Activated CD8-positive, alpha-beta memory T cell treated with anti-CD3 and anti-CD28 coated beads, Interleukin-2, amount 10 ng/mL, durations not matched to agents 7 days and 5 days (primary cell): Measurements from ENCODE around the gene RBMS1. TPM values are rescaled to one million over a fixed set of nuclear protein-coding genes. Genes with fewer than 3 reads are reported as not detected.
A peak's percentile ranks its signal among the peaks of the same experiment; 100 is the strongest.

Experiments
- ATAC-seq: fragments of 150-1000 bp; cut with Tn5 transposase; one replicate; pipeline ENCODE4 v1.10.0; 2021; ENCODE audit warnings: moderate library complexity
- CTCF ChIA-PET: fragments of 350-600 bp; sonication (Branson Sonifier 250); formaldehyde crosslinking; loops from one replicate; lab custom pipeline; 2021; ENCODE audit warnings: antibody characterized with exemption; lab: Charles Lee
- DNase-seq: peaks from one replicate; pipeline ENCODE4 v3.0.0-alpha.2; 2020
- H3K27ac Mint-ChIP-seq: one replicate; pipeline ENCODE4 v1.8.0; 2021; ENCODE audit warnings: mild to moderate bottlenecking, mixed read lengths
- H3K27me3 Mint-ChIP-seq: one replicate; pipeline ENCODE4 v1.8.0; 2021; ENCODE audit warnings: mixed read lengths
- H3K36me3 Mint-ChIP-seq: one replicate; pipeline ENCODE4 v1.8.0; 2021; ENCODE audit warnings: mild to moderate bottlenecking, mixed read lengths
- H3K4me1 Mint-ChIP-seq: one replicate; pipeline ENCODE4 v1.8.0; 2021; ENCODE audit warnings: mixed read lengths
- H3K4me3 Mint-ChIP-seq: one replicate; pipeline ENCODE4 v1.8.0; 2021; ENCODE audit warnings: mild to moderate bottlenecking, moderate library complexity, mixed read lengths
- H3K9me3 Mint-ChIP-seq: one replicate; pipeline ENCODE4 v1.8.0; 2022; ENCODE audit warnings: low read depth, mixed read lengths
- total RNA-seq, 2 experiments: library from RNA; stranded (reverse); gene quantifications; one replicate each; pipeline ENCODE4 v1.2.3, GENCODE V29; 2021

The RBMS1 gene
- total RNA-seq, 2 experiments from 2014 or later: 41.8 to 54.9 TPM

- Mint-ChIP-seq H3K36me3 (peaks cover 9% of the 10 kb centered on the region), H3K27me3 (peaks cover 7% of the 10 kb centered on the region), H3K4me1 (peaks cover 56% of the 10 kb centered on the region), H3K9me3 (no peaks in the 10 kb centered on the region), H3K27ac (no peak overlapping the region), H3K4me3 (no peak overlapping the region)
- no peak for ATAC-seq
- CTCF ChIA-PET: interaction anchor here (0.7 to 3.8 kb wide), 7 partner anchors 9 to 742 kb away, joined by 4 to 19 read pairs (median 5); no protein-coding TSS in a partner anchor
- DNase-seq: no peak
These were observed 168.2 kb downstream of the RBMS1 start for GRCh38 chr2:160325418-160325817.

DNA sequence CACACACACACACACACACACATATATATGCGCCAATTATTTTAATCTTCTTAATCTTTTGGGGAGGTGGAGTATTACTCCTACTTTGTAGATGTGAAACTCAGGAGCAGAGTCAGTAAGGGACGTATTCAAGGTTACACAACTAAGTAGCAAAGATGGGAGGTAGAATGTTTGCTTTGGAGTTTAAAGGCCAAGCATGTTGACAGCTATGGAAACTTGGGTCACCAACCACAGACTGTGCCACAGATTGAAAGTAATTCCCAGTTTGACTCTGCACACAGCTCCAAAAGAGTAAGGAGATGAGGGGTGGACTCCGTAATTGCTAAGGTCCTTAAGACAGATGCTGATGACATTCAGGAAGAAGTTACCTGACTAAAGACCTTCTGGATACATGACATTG is 168.7 kb downstream of the RBMS1 start:
- peaks cover 52% of the 10 kb centered on the region for H3K4me1 Mint-ChIP-seq
- no peaks in the 10 kb centered on the region for H3K9me3 Mint-ChIP-seq
- CTCF ChIA-PET: interaction anchor here (1.0 to 3.8 kb wide), 12 partner anchors 9 to 742 kb away, joined by 3 to 19 read pairs (median 5); no protein-coding TSS in a partner anchor
- peaks cover 7% of the 10 kb centered on the region for H3K27me3 Mint-ChIP-seq
- H3K36me3 Mint-ChIP-seq: peaks cover 6% of the 10 kb centered on the region
- H3K4me3 Mint-ChIP-seq: no peak overlapping the region
- ATAC-seq (no peak), DNase-seq (no peak)
- H3K27ac Mint-ChIP-seq: no peak overlapping the region

DNA sequence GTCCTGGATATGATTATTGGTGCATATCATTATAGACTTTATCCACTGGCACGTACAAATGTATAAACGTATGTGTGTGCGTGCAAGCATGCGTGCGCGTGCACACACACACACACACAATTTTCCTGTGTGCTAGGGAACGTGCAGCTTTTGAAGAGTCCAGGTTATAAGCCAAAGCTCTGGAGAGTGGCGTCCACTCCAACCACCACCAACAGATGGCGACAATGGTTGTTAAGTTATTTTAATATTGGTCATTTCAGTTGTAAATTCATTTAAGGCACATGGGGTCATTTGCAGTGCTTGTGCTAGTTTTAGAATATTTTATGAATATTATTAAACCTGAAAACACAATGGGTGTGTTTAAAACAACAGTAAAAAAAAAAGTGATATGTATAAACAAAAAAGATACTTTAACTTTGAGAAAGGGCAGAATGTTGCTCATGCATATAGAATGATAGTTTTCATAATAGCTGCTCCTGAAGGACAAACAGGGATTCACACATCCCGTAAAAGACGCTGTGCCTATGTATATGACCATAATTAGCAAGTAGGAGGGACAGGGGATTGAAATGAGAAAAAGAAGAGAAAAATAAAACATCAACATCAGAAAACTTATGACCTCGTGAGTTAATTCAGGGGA is 169.3 kb downstream of the RBMS1 start:
- ATAC-seq (no peak), DNase-seq (peak; percentile 64)
- Mint-ChIP-seq H3K27me3 (peaks cover 7% of the 10 kb centered on the region), H3K4me1 (peaks cover 47% of the 10 kb centered on the region), H3K9me3 (no peaks in the 10 kb centered on the region), H3K27ac (no peak overlapping the region), H3K36me3 (peaks cover 2% of the 10 kb centered on the region), H3K4me3 (no peak overlapping the region)
- CTCF ChIA-PET: interaction anchor here (0.7 to 3.8 kb wide), 25 partner anchors 10 to 743 kb away, joined by 3 to 19 read pairs (median 4); no protein-coding TSS in a partner anchor

- no peak overlapping the region for H3K27ac Mint-ChIP-seq
- CTCF ChIA-PET: interaction anchor here (0.8 to 3.8 kb wide), 7 partner anchors 8 to 741 kb away, joined by 3 to 19 read pairs (median 5); no protein-coding TSS in a partner anchor
- peaks cover 33% of the 10 kb centered on the region for H3K4me1 Mint-ChIP-seq
- peaks cover 2% of the 10 kb centered on the region for H3K36me3 Mint-ChIP-seq
- H3K9me3 Mint-ChIP-seq: no peaks in the 10 kb centered on the region
- no peak overlapping the region for H3K4me3 Mint-ChIP-seq
- peaks cover 7% of the 10 kb centered on the region for H3K27me3 Mint-ChIP-seq
- DNase-seq: peak; percentile 48
- ATAC-seq: peak; percentile 72
These were observed 171.3 kb downstream of the RBMS1 start for GRCh38 chr2:160322320-160322719.

- Mint-ChIP-seq H3K4me3 (no peak overlapping the region), H3K9me3 (no peaks in the 10 kb centered on the region), H3K27ac (no peak overlapping the region), H3K36me3 (peaks cover 3% of the 10 kb centered on the region), H3K4me1 (peaks cover 26% of the 10 kb centered on the region), H3K27me3 (peaks cover 7% of the 10 kb centered on the region)
- ATAC-seq (no peak), DNase-seq (no peak)
- CTCF ChIA-PET: no interaction called here
These were observed 172.6 kb downstream of the RBMS1 start for GRCh38 chr2:160321006-160321405.

DNA sequence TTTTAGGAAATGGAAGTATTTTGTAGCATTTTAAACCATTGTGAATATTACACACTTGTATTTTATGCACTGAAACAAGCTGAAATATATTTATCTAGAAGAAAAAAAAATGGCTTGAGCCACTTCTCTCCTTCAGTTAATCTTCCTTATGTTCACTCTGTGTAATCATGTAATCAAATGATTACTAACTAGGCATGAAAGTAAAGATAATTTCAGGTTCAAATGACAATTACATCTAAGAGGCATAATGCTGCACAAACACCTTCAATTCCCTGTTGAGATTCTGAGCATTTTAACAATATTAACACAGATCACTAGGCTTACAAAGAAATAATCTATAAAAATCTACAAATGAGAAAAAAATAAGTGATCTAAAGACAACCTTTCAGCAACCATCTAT is 173.9 kb downstream of the RBMS1 start:
- ATAC-seq: no peak
- Mint-ChIP-seq H3K36me3 (peaks cover 3% of the 10 kb centered on the region), H3K4me3 (no peak overlapping the region), H3K9me3 (no peaks in the 10 kb centered on the region), H3K27me3 (peaks cover 7% of the 10 kb centered on the region), H3K27ac (no peak overlapping the region), H3K4me1 (peaks cover 21% of the 10 kb centered on the region)
- no peak for DNase-seq
- CTCF ChIA-PET: no interaction called here

- ATAC-seq: no peak
- no peaks in the 10 kb centered on the region for H3K9me3 Mint-ChIP-seq
- CTCF ChIA-PET: no interaction called here
- H3K4me1 Mint-ChIP-seq: peaks cover 17% of the 10 kb centered on the region
- H3K4me3 Mint-ChIP-seq: no peak overlapping the region
- H3K27me3 Mint-ChIP-seq: peaks cover 7% of the 10 kb centered on the region
- no peak for DNase-seq
- H3K36me3 Mint-ChIP-seq: peaks cover 3% of the 10 kb centered on the region
- no peak overlapping the region for H3K27ac Mint-ChIP-seq
These were observed 175.4 kb downstream of the RBMS1 start for GRCh38 chr2:160318218-160318617.

DNA sequence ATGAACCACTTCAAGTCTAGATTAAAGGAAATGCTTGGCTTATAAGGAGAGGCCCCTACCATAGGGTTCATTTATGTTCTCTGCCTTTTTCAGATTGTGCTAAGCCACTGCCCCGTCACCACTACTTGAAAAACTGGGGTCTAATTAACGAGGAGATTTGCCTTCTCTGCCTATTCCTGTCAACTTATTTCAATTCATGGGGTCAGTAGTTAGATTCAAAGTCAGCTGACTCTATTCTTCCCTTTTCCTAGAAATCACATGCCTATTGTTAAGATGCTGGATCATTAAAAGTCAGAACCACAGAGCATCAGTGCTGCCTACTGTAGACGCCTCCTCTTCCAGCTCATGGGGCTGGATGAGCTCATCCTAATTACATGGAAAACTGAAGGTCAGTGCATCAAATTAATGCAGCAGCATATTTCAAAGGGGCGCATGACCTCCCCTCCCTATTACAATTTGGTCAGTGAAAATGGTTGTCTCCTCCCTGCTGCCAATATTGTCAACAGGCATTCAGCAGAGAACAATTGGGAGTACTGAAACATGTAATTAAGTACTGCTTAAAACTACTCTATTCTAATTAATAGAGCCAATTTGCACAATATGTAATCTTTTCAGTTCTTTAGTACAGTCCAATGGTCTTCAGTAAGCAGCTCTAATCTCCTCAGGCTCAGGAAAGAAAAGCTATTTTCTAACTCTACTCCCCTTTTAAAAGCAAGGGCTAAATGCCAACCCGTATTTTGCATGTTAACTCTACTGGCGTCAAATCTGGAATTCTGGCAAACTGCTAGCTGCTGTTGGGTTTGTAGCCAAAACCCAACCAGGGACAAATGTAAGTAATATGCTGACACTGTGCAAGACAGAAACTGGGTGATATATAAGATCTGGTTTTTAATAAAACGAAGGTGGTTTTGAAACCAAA is 176.2 kb downstream of the RBMS1 start:
- peaks cover 3% of the 10 kb centered on the region for H3K36me3 Mint-ChIP-seq
- ATAC-seq (no peak), DNase-seq (no peak)
- H3K4me3 Mint-ChIP-seq: no peak overlapping the region
- peaks cover 7% of the 10 kb centered on the region for H3K27me3 Mint-ChIP-seq
- peaks cover 11% of the 10 kb centered on the region for H3K4me1 Mint-ChIP-seq
- no peaks in the 10 kb centered on the region for H3K9me3 Mint-ChIP-seq
- no peak overlapping the region for H3K27ac Mint-ChIP-seq
- CTCF ChIA-PET: interaction anchor here (0.9 kb wide), 1 partner anchor 677 kb away, joined by 3 read pairs; no protein-coding TSS in a partner anchor

GRCh38 chr2:160315337-160315736 is 178.3 kb downstream of the RBMS1 start:
- Mint-ChIP-seq H3K27ac (no peak overlapping the region), H3K9me3 (no peaks in the 10 kb centered on the region), H3K4me3 (no peak overlapping the region), H3K4me1 (peaks cover 1% of the 10 kb centered on the region), H3K36me3 (peaks cover 11% of the 10 kb centered on the region), H3K27me3 (no peaks in the 10 kb centered on the region)
- CTCF ChIA-PET: interaction anchor here (2.5 kb wide), 1 partner anchor 45 kb away, joined by 5 read pairs; no protein-coding TSS in a partner anchor
- no peak for ATAC-seq
- DNase-seq: no peak

GRCh38 chr2:160310118-160310828 is 183.3 kb downstream of the RBMS1 start:
- peaks cover 29% of the 10 kb centered on the region for H3K36me3 Mint-ChIP-seq
- H3K9me3 Mint-ChIP-seq: no peaks in the 10 kb centered on the region
- no peak for DNase-seq
- no peak for ATAC-seq
- CTCF ChIA-PET: no interaction called here
- no peak overlapping the region for H3K4me3 Mint-ChIP-seq
- no peak overlapping the region for H3K27ac Mint-ChIP-seq
- H3K4me1 Mint-ChIP-seq: peaks cover 1% of the 10 kb centered on the region
- no peaks in the 10 kb centered on the region for H3K27me3 Mint-ChIP-seq

DNA sequence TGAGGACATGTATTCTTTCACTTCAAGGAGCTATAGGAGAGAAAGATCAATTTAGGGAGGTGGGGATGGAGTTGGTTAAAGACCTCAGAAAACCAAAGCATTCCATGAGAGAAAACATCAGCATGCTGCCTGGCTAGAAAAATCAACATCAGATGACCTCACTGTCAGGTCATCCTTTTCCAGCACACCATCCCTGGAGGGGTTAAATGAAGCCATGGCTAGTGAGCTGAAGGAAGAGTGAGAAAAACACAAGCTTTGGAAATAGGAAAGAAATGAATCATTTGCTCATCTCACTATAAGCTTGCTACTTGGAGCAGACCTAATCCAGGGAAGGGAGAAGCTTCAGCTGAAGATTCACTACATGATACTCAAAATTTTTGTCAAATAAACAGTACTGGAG is 184.0 kb downstream of the RBMS1 start:
- peaks cover 29% of the 10 kb centered on the region for H3K36me3 Mint-ChIP-seq
- H3K9me3 Mint-ChIP-seq: no peaks in the 10 kb centered on the region
- peaks cover 1% of the 10 kb centered on the region for H3K4me1 Mint-ChIP-seq
- H3K4me3 Mint-ChIP-seq: no peak overlapping the region
- no peak for ATAC-seq
- no peak overlapping the region for H3K27ac Mint-ChIP-seq
- no peak for DNase-seq
- no peaks in the 10 kb centered on the region for H3K27me3 Mint-ChIP-seq
- CTCF ChIA-PET: no interaction called here

- ATAC-seq (no peak), DNase-seq (no peak)
- H3K4me3 Mint-ChIP-seq: no peak overlapping the region
- CTCF ChIA-PET: no interaction called here
- H3K9me3 Mint-ChIP-seq: no peaks in the 10 kb centered on the region
- no peaks in the 10 kb centered on the region for H3K27me3 Mint-ChIP-seq
- peaks cover 1% of the 10 kb centered on the region for H3K4me1 Mint-ChIP-seq
- peaks cover 33% of the 10 kb centered on the region for H3K36me3 Mint-ChIP-seq
- no peak overlapping the region for H3K27ac Mint-ChIP-seq
These were observed 184.7 kb downstream of the RBMS1 start for GRCh38 chr2:160308915-160309314.

DNA sequence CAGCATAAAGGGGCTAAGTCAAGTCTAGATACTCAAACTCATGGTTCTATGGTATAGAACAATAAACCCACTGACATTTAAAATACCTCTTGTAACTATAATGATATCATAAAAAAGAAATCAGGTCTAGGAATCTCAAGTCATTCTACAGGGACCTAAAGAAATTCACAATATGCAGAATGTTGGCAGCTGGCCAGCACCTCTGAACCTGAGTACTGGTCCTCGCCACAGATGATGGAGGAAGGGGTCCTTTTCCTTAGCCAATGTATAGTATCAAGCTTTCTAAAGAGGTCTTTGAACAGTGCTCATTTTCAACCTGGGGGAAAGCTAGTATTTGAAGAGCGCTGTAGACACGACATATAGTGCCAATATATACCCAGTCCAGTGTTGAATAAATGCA is 185.1 kb downstream of the RBMS1 start:
- CTCF ChIA-PET: interaction anchor here (0.6 kb wide), 1 partner anchor 1811 kb away, joined by 4 read pairs; no protein-coding TSS in a partner anchor

More for the DNA sequence above, 185.1 kb downstream of the RBMS1 start:
- DNase-seq: no peak
- ATAC-seq: no peak
- Mint-ChIP-seq H3K36me3 (peaks cover 37% of the 10 kb centered on the region), H3K27me3 (no peaks in the 10 kb centered on the region), H3K4me1 (no peaks in the 10 kb centered on the region), H3K9me3 (no peaks in the 10 kb centered on the region), H3K4me3 (no peak overlapping the region), H3K27ac (no peak overlapping the region)
